Neural crest cell (in vitro differentiated cells): ENCODE data around the gene YWHAE. TPM values are rescaled to one million over a fixed set of nuclear protein-coding genes. Genes with fewer than 3 reads are reported as not detected.
A peak's percentile ranks its signal among the peaks of the same experiment; 100 is the strongest.
"Not testable (repeated sequence)": the region's sequence is repeated elsewhere in the genome, so short reads cannot be mapped to it uniquely, and the experiment has no call there.

Source experiments
- DNase-seq: peaks from one replicate; pipeline ENCODE4 v3.0.0; 2021; ENCODE audit warnings: low read depth, mixed read lengths, low spot score
- H3K27ac Mint-ChIP-seq: one replicate; pipeline ENCODE4 v1.8.0; 2021; ENCODE audit warnings: mild to moderate bottlenecking, mixed read lengths; ENCODE audit not compliant: unreplicated experiment
- H3K27me3 Mint-ChIP-seq: 2 replicates; pipeline ENCODE4 v1.8.0; 2021; ENCODE audit warnings: low read depth, mild to moderate bottlenecking, mixed read lengths
- H3K36me3 Mint-ChIP-seq: 2 replicates; pipeline ENCODE4 v1.8.0; 2021; ENCODE audit warnings: low read depth, mild to moderate bottlenecking, mixed read lengths
- H3K4me1 Mint-ChIP-seq: 2 replicates; pipeline ENCODE4 v1.8.0; 2021; ENCODE audit warnings: mixed read lengths
- H3K4me3 Mint-ChIP-seq: one replicate; pipeline ENCODE4 v1.8.0; 2021; ENCODE audit warnings: mild to moderate bottlenecking, mixed read lengths
- H3K9me3 Mint-ChIP-seq: 2 replicates; pipeline ENCODE4 v1.8.0; 2021; ENCODE audit warnings: mixed read lengths
- CTCF ChIP-seq: fragments of 200-600 bp; sonication (generic); conservative IDR thresholded peaks from 2 replicates; pipeline ENCODE4 v1.5.0; 2021; ENCODE audit warnings: antibody characterized with exemption, mild to moderate bottlenecking
- total RNA-seq: library from RNA; stranded (reverse); gene quantifications from 2 replicates; pipeline ENCODE4 v1.2.1, GENCODE V29; 2021

Gene YWHAE
- total RNA-seq, 1 donor from 2014 or later, result 1,231 TPM

- H3K9me3 Mint-ChIP-seq, result no peaks in the 10 kb centered on the region
- no peaks in the 10 kb centered on the region for H3K27me3 Mint-ChIP-seq
- H3K4me1 Mint-ChIP-seq, result peaks cover 33% of the 10 kb centered on the region
- DNase-seq, result no peak
- H3K27ac Mint-ChIP-seq, result no peak overlapping the region
- no peak for TF ChIP-seq CTCF
- H3K4me3 Mint-ChIP-seq, result peak overlapping the region; percentile 15
- H3K36me3 Mint-ChIP-seq, result peaks cover 28% of the 10 kb centered on the region
Observed at GRCh38 chr17:1362065-1362848, 37.8 kb downstream of the YWHAE start.

GRCh38 chr17:1360975-1361374, 39.0 kb downstream of the YWHAE start:
- Mint-ChIP-seq H3K9me3 (no peaks in the 10 kb centered on the region), H3K36me3 (peaks cover 31% of the 10 kb centered on the region), H3K27ac (no peak overlapping the region), H3K4me1 (peaks cover 30% of the 10 kb centered on the region), H3K27me3 (no peaks in the 10 kb centered on the region), H3K4me3 (peak overlapping the region; percentile 54)
- no peak for TF ChIP-seq CTCF
- DNase-seq, result no peak

GRCh38 chr17:1360315-1360714, 39.7 kb downstream of the YWHAE start:
- H3K27me3 Mint-ChIP-seq, H3K4me3 Mint-ChIP-seq, H3K9me3 Mint-ChIP-seq, DNase-seq, H3K27ac Mint-ChIP-seq: not testable (repeated sequence)
- peaks cover 34% of the 10 kb centered on the region for H3K36me3 Mint-ChIP-seq
- peaks cover 24% of the 10 kb centered on the region for H3K4me1 Mint-ChIP-seq

DNA sequence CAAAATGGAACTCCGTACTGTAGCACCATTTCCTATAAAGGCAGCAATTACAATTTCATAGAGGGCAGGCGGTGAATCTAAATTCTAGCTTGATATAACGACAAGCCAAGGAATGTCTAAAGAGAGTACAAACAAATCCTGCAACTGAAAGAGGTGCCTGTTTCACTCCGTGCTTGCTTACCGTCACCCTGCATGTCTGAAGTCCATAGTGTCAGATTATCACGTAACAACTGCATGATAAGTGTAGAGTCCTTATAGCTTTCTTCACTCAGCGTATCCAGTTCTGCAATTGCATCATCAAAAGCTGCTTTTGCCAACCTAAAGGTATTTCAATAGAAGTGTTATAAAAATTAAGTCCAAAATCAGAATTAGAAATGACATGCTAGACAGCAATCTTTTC, 46.0 kb downstream of the YWHAE start:
- Mint-ChIP-seq H3K9me3 (no peaks in the 10 kb centered on the region), H3K4me1 (no peaks in the 10 kb centered on the region), H3K4me3 (no peak overlapping the region), H3K36me3 (peaks cover 32% of the 10 kb centered on the region), H3K27me3 (no peaks in the 10 kb centered on the region), H3K27ac (no peak overlapping the region)
- TF ChIP-seq CTCF, result no peak
- DNase-seq, result no peak

DNA sequence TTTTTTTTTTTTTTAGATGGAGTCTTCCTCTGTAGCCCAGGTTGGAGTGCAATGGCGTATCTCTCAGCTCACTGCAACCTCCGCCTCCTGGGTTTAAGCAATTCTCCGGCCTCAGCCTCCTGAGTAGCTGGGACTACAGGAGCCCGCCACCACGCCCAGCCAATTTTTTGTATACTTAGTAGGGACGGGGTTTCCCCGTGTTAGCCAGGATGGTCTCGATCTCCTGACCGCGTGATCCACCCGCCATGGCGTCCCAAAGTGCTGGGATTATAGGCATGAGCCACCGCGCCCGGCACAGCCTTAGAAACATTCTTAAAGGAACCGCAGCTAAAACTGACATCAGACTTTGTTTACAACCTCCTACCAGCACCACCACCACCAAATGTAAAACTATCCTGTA, 47.5 kb downstream of the YWHAE start:
- not testable (repeated sequence) for DNase-seq, H3K27me3 Mint-ChIP-seq, H3K27ac Mint-ChIP-seq, H3K4me1 Mint-ChIP-seq, H3K4me3 Mint-ChIP-seq, H3K9me3 Mint-ChIP-seq
- H3K36me3 Mint-ChIP-seq, result peaks cover 33% of the 10 kb centered on the region

DNA sequence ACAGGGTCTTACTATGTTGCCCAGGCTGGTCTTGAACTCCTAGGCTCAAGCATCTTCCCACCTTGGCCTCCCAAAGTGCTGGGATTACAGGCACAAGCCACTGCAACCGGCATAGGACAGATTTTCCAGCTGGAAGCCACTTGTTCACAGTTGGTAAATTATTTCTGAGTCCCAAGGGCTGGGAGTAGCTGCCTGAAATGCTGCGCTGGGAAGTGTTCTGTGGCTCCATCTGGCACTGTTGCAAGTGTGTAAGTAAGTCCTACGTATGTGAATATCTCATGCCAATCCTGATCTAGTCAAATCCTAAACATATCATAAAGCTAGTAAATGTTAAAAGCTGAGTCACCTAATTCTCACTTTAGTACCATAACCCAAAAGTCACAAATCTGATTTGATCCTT, 48.1 kb downstream of the YWHAE start:
- peaks cover 6% of the 10 kb centered on the region for H3K4me1 Mint-ChIP-seq
- no peak for DNase-seq
- H3K9me3 Mint-ChIP-seq, result no peaks in the 10 kb centered on the region
- H3K27me3 Mint-ChIP-seq, result no peaks in the 10 kb centered on the region
- H3K36me3 Mint-ChIP-seq, result peaks cover 33% of the 10 kb centered on the region
- no peak for TF ChIP-seq CTCF
- H3K27ac Mint-ChIP-seq, result no peak overlapping the region
- H3K4me3 Mint-ChIP-seq, result peak overlapping the region; percentile 57
